Gastroesophageal sphincter (tissue), 3 donors: ENCODE results near the gene ZNF497.
"Not testable (repeated sequence)": the region's sequence is repeated elsewhere in the genome, so short reads cannot be mapped to it uniquely, and the experiment has no call there.

Experiments used
- POLR2A ChIP-seq, 2 donors: fragments of 450-650 bp; IDR thresholded peaks; one replicate each; pipeline ENCODE4 v1.6.1; 2017; ENCODE audit warnings: antibody characterized with exemption in 2 of 2, mild to moderate bottlenecking in 2 of 2, moderate library complexity in 1 of 2
- TF ChIP-seq, protein P1 (sequence below), 4 experiments: fragments of 200-600 bp in 2 of 4; fragments of 450-650 bp in 2 of 4; sonication (generic) in 1 of 4; IDR thresholded peaks; one replicate each; pipeline ENCODE4 v1.5.1; 2017 to 2019; ENCODE audit warnings: antibody characterized with exemption in 4 of 4, mild to moderate bottlenecking in 2 of 4, moderate library complexity in 2 of 4

DNA sequence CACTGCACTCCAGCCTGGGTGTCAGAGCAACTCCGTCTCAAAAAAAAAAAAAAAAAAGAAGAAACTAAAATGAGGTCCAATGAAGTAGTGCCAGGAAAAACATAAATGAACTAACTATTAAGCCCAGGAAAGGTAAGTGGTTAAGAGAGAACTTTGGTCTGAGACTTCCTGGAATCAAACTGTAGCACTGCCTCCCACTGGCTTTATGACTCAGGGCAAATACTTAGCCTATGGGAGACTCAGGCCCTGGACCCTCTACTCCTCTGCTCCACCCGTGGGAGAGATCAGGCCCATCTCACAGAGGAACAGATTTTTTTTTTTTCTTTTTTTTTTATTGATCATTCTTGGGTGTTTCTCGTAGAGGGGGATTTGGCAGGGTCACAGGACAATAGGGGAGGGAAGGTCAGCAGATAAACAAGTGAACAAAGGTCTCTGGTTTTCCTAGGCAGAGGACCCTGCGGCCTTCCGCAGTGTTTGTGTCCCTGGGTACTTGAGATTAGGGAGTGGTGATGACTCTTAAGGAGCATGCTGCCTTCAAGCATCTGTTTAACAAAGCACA lies 41.4 kb upstream of the ZNF497 start:
- TF ChIP-seq, protein P1, sequence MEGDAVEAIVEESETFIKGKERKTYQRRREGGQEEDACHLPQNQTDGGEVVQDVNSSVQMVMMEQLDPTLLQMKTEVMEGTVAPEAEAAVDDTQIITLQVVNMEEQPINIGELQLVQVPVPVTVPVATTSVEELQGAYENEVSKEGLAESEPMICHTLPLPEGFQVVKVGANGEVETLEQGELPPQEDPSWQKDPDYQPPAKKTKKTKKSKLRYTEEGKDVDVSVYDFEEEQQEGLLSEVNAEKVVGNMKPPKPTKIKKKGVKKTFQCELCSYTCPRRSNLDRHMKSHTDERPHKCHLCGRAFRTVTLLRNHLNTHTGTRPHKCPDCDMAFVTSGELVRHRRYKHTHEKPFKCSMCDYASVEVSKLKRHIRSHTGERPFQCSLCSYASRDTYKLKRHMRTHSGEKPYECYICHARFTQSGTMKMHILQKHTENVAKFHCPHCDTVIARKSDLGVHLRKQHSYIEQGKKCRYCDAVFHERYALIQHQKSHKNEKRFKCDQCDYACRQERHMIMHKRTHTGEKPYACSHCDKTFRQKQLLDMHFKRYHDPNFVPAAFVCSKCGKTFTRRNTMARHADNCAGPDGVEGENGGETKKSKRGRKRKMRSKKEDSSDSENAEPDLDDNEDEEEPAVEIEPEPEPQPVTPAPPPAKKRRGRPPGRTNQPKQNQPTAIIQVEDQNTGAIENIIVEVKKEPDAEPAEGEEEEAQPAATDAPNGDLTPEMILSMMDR (IDR thresholded peaks at IDR 0.05) = not testable (repeated sequence)
- TF ChIP-seq POLR2A (IDR thresholded peaks at IDR 0.05) = not testable (repeated sequence)
